Body of pancreas (tissue), 4 donors: Measurements from ENCODE around the gene ID2. TPM values are rescaled to one million over a fixed set of nuclear protein-coding genes. Genes with fewer than 3 reads are reported as not detected.

ENCODE experiments used
- ATAC-seq: fragments of 150-250 bp; one replicate; pipeline ENCODE4 v1.9.1; 2016
- DNase-seq, 4 donors: peaks; one replicate each; pipeline ENCODE4 v3.0.0-alpha.2; 2019
- H3K27ac ChIP-seq, 4 donors: fragments of 200-600 bp; sonication (generic); 1 replicate in 3 of 4; 2 replicates in 1 of 4; pipeline versions ENCODE4 v1.5.1 to v1.6.1; 2016 to 2019; ENCODE audit warnings: mild to moderate bottlenecking in 1 of 4, mixed read lengths in 1 of 4, moderate library complexity in 1 of 4
- H3K27me3 ChIP-seq, 2 donors: fragments of 200-600 bp; sonication (generic); one replicate each; pipeline ENCODE4 v1.6.0; 2016; ENCODE audit warnings: mild to moderate bottlenecking in 1 of 2
- H3K36me3 ChIP-seq, 2 donors: fragments of 200-600 bp; sonication (generic); replicated peaks in 1 of 2; 2 replicates each; pipeline ENCODE4 v1.5.1; 2016; ENCODE audit warnings: low read depth in 2 of 2; ENCODE audit not compliant: insufficient read depth in 1 of 2
- H3K4me1 ChIP-seq: fragments of 200-600 bp; sonication (generic); one replicate; pipeline ENCODE4 v1.6.0; 2016
- H3K4me3 ChIP-seq, 2 donors: fragments of 200-600 bp; sonication (generic); 1 replicate in 1 of 2; 2 replicates in 1 of 2; pipeline ENCODE4 v1.5.1; 2016 to 2019
- H3K9me3 ChIP-seq, 3 donors: fragments of 200-600 bp; sonication (generic); 1 replicate in 2 of 3; 2 replicates in 1 of 3; pipeline ENCODE4 v1.5.1; 2016
- CTCF ChIP-seq, 7 experiments: fragments of 450-650 bp in 4 of 7; fragments of 200-600 bp in 3 of 7; sonication (generic) in 3 of 7; IDR thresholded peaks; one replicate each; pipeline ENCODE4 v1.5.1; 2016 to 2019; ENCODE audit warnings: antibody characterized with exemption in 7 of 7
- POLR2A ChIP-seq, 3 donors: fragments of 450-650 bp; IDR thresholded peaks; one replicate each; pipeline ENCODE4 v1.6.1; 2016; ENCODE audit warnings: antibody characterized with exemption in 3 of 3, mild to moderate bottlenecking in 2 of 3
- WGBS, 2 donors: methylation state at CpG; one replicate each; pipeline ENCODE4 v1.1.5; 2017; 5-methylcytosine and 5-hydroxymethylcytosine counted together
- intact Hi-C: fragments of 100-400 bp; cut with DNase I; formaldehyde crosslinking; loops from one replicate; pipeline ENCODE4 v1.15.1; 2023
- total RNA-seq, 2 donors: library from RNA; depleted of rRNA; stranded (reverse); fragments of >200 nt; gene quantifications; one replicate each; pipeline ENCODE4 v1.1.0, GENCODE V29; 2016

The ID2 gene
- total RNA-seq, 2 donors from 2014 or later = 50.3 to 157 TPM

GRCh38 chr2:8680822-8681760 is 765 bp upstream of the ID2 start:
- Histone ChIP-seq H3K9me3 (no peaks in the 10 kb centered on the region), H3K4me3 (peak overlapping the region; percentile 0 to 23), H3K27ac (peak overlapping the region; percentile 89 to 99 (median 98)), H3K27me3 (no peaks in the 10 kb centered on the region), H3K36me3 (no peaks in the 10 kb centered on the region), H3K4me1 (peaks cover 49% of the 10 kb centered on the region)
- 1% methylated on average over 29 to 30 of the region's 30 CpGs for WGBS, 2 donors
- DNase-seq (peak; percentile 53 to 76 (median 62)), ATAC-seq (no peak)
- intact Hi-C loops = no loop called here
- TF ChIP-seq CTCF (IDR thresholded peaks at IDR 0.05) (no peak), POLR2A (IDR thresholded peaks at IDR 0.05) (no peak)

- ATAC-seq (no peak), DNase-seq (peak; percentile 32 to 53 (median 43))
- Histone ChIP-seq H3K36me3 (no peaks in the 10 kb centered on the region), H3K27me3 (no peaks in the 10 kb centered on the region), H3K4me3 (peak overlapping the region; percentile 43 to 45), H3K4me1 (peaks cover 31% of the 10 kb centered on the region), H3K9me3 (no peaks in the 10 kb centered on the region), H3K27ac (peak overlapping the region; percentile 43 to 87 (median 81))
- WGBS, 2 donors = 3 to 8% methylated on average over 30 of the region's 30 CpGs
- TF ChIP-seq CTCF (IDR thresholded peaks at IDR 0.05) (peak in 1 of 7 experiments; percentile 2), POLR2A (IDR thresholded peaks at IDR 0.05) (peak in 2 of 3 donors; percentile 16 to 31)
- intact Hi-C loops = no loop called here
Measured at GRCh38 chr2:8682719-8683667, 1.1 kb downstream of the ID2 start.

- intact Hi-C loops = no loop called here
- Histone ChIP-seq H3K4me3 (peak overlapping the region in 1 of 2 donors; percentile 11), H3K4me1 (peaks cover 28% of the 10 kb centered on the region), H3K36me3 (no peaks in the 10 kb centered on the region), H3K27me3 (no peaks in the 10 kb centered on the region), H3K9me3 (no peaks in the 10 kb centered on the region), H3K27ac (peak overlapping the region; percentile 60 to 82 (median 80))
- ATAC-seq (no peak), DNase-seq (peak in 2 of 4 donors; percentile 16 to 30)
- WGBS, 2 donors = 16 to 31% methylated on average over 3 of the region's 3 CpGs
- no peak for TF ChIP-seq POLR2A (IDR thresholded peaks at IDR 0.05)
- TF ChIP-seq CTCF (IDR thresholded peaks at IDR 0.05) = no peak
Measured at GRCh38 chr2:8684540-8684877, 2.7 kb downstream of the ID2 start.

- intact Hi-C loops = loop anchor here (5.0 kb wide), 1 partner anchor 1258 kb away; no protein-coding TSS in a partner anchor
- H3K27ac ChIP-seq = peak overlapping the region; percentile 60 to 82 (median 80)
- 2 to 3% methylated on average over 42 to 69 of the region's 87 CpGs for WGBS, 2 donors
- H3K27me3 ChIP-seq = no peaks in the 10 kb centered on the region
- ATAC-seq (peak; percentile 3), DNase-seq (peak; percentile 63 to 69 (median 66))
- H3K9me3 ChIP-seq = no peaks in the 10 kb centered on the region
- H3K36me3 ChIP-seq = no peaks in the 10 kb centered on the region
- H3K4me3 ChIP-seq = peak overlapping the region in 1 of 2 donors; percentile 11
- TF ChIP-seq CTCF (IDR thresholded peaks at IDR 0.05) (no peak), POLR2A (IDR thresholded peaks at IDR 0.05) (peak in 2 of 3 donors; percentile 67 to 78)
- H3K4me1 ChIP-seq = peaks cover 23% of the 10 kb centered on the region
Measured at GRCh38 chr2:8684878-8685696, 3.2 kb downstream of the ID2 start.
